K562 (cell line): ENCODE data around the gene INO80C. TPM values are rescaled to one million over a fixed set of nuclear protein-coding genes. Genes with fewer than 3 reads are reported as not detected.

Experiments used
- ARID3B ChIP-seq: fragments of 250-450 bp; sonication (Bioruptor Pico); IDR thresholded peaks from 2 replicates; pipeline ENCODE4 v1.4.0; 2020; ENCODE audit warnings: borderline replicate concordance
- ATF2 ChIP-seq: sonication (generic); formaldehyde crosslinking; IDR thresholded peaks from 2 replicates; pipeline ENCODE4 v1.8.1; 2022; ENCODE audit warnings: missing genetic modification reagents
- CREB1 ChIP-seq, 2 experiments: sonication (generic) in 1 of 2; formaldehyde crosslinking in 1 of 2; IDR thresholded peaks; 2 replicates each; pipeline versions ENCODE4 v1.6.1 to v1.8.0; 2012 to 2022; ENCODE audit warnings: inconsistent platforms in 1 of 2, mild to moderate bottlenecking in 1 of 2, missing genetic modification reagents in 1 of 2, moderate library complexity in 1 of 2
- HEY1 ChIP-seq: fragments of 250-450 bp; sonication (Bioruptor Pico); IDR thresholded peaks from 2 replicates; pipeline ENCODE4 v1.5.0; 2020; ENCODE audit warnings: mild to moderate bottlenecking, moderate library complexity, borderline replicate concordance
- HOXB6 ChIP-seq: fragments of 250-450 bp; sonication (Bioruptor Pico); IDR thresholded peaks from 2 replicates; pipeline ENCODE4 v1.5.1; 2022; ENCODE audit warnings: mild to moderate bottlenecking, borderline replicate concordance
- IRF1 ChIP-seq: sonication (generic); formaldehyde crosslinking; IDR thresholded peaks from 2 replicates; pipeline ENCODE4 v1.8.0; 2022; ENCODE audit warnings: missing genetic modification reagents, mild to moderate bottlenecking, borderline replicate concordance
- NR4A1 ChIP-seq, 2 experiments: fragments of 250-450 bp in 1 of 2; fragments of 450-650 bp in 1 of 2; sonication (Bioruptor Pico) in 1 of 2; IDR thresholded peaks; 2 replicates each; pipeline versions ENCODE4 v1.4.0 to v1.6.1; 2016 to 2020; ENCODE audit warnings: mild to moderate bottlenecking in 2 of 2, missing compliant biosample characterization in 1 of 2, missing genetic modification characterization in 1 of 2, moderate library complexity in 1 of 2
- TEAD1 ChIP-seq, 2 experiments: fragments of 450-650 bp in 1 of 2; sonication (generic) in 1 of 2; formaldehyde crosslinking; IDR thresholded peaks; 2 replicates each; pipeline versions ENCODE4 v1.4.0 to v1.8.0; 2020 to 2022; ENCODE audit warnings: mild to moderate bottlenecking in 2 of 2, missing genetic modification reagents in 1 of 2
- TGIF2 ChIP-seq: sonication (generic); formaldehyde crosslinking; IDR thresholded peaks from 2 replicates; pipeline ENCODE4 v1.8.1; 2022; ENCODE audit warnings: mild to moderate bottlenecking, missing genetic modification reagents, moderate library complexity
- XRCC5 ChIP-seq: fragments of 200-400 bp; formaldehyde crosslinking; IDR thresholded peaks from 2 replicates; pipeline ENCODE4 v1.6.1; 2017; ENCODE audit warnings: low read depth, mild to moderate bottlenecking, low read length
- ZNF41 ChIP-seq: fragments of 250-450 bp; sonication (Bioruptor Pico); conservative IDR thresholded peaks from 2 replicates; pipeline ENCODE4 v1.4.0; 2020; ENCODE audit warnings: mild to moderate bottlenecking
- ZNF609 ChIP-seq: sonication (generic); formaldehyde crosslinking; IDR thresholded peaks from 2 replicates; pipeline ENCODE4 v1.8.1; 2023; ENCODE audit warnings: missing genetic modification reagents, mild to moderate bottlenecking, borderline replicate concordance
- ZNF644 ChIP-seq: fragments of 200-800 bp; sonication (Bioruptor generic); IDR thresholded peaks from 2 replicates; pipeline ENCODE4 v1.6.1; 2016; ENCODE audit warnings: low read depth, missing genetic modification characterization, missing compliant biosample characterization
- polyA plus RNA-seq, 8 experiments: library from polyadenylated mRNA; depleted of rRNA in 4 of 8; stranded (reverse) in 5 of 8; unstranded in 3 of 8; fragments of >200 nt; fragmentation: Nextera tagmentation in 2 of 8; fragmentation: Illumina TruSeq in 1 of 8; extraction: Ambion mirVana in 2 of 8; extraction: Trizol in 1 of 8; gene quantifications; 2 replicates each; pipeline versions ENCODE4 v1.2.1 to v1.2.3, GENCODE V29; 2011 to 2014; ENCODE audit warnings: inconsistent platforms in 1 of 8, missing spikeins in 1 of 8
- total RNA-seq, 7 experiments: library from RNA; depleted of rRNA in 6 of 7; stranded (reverse); fragments of >200 nt in 6 of 7; fragmentation: Illumina TruSeq in 2 of 7; extraction: Trizol in 2 of 7; gene quantifications; 2 replicates each; pipeline versions ENCODE4 v1.2.1 to v1.2.3, GENCODE V29; 2011 to 2021; ENCODE audit warnings: low replicate concordance in 1 of 7

INO80C gene
- total and polyA plus RNA-seq, 9 of the 15 experiments (the other 6 are each of a cell fraction or from before 2014, with no cell fraction given) = 14.3 to 53.3 (median 46.6) TPM

- TF ChIP-seq ZNF609 (no peak), ATF2 (CRISPR knock-in tag) (no peak), ZNF644 (tag) (no peak), XRCC5 (no peak), NR4A1 (CRISPR knock-in tag; IDR thresholded peaks at IDR 0.05) (no peak), NR4A1 (tag; IDR thresholded peaks at IDR 0.05) (no peak), HEY1 (0 out of 2 replicates have a peak, but pooled peaks have one; percentile 17), CREB1 (IDR thresholded peaks at IDR 0.05) (no peak), CREB1 (CRISPR knock-in tag; IDR thresholded peaks at IDR 0.05) (no peak), IRF1 (CRISPR knock-in tag) (no peak), TGIF2 (CRISPR knock-in tag) (no peak), ARID3B (no peak), ZNF41 (no peak), TEAD1 (CRISPR knock-in tag; IDR thresholded peaks at IDR 0.05) (peak in 1 of 2 experiments; percentile 75; a peak in 2 of 4 replicates), HOXB6 (CRISPR knock-in tag) (no peak)
Measured at GRCh38 chr18:35506024-35506712, 8.4 kb upstream of the INO80C start (continued).
